ENCODE data around the gene MVK.

The MVK gene

GRCh38 chr12:109548258-109548657, 25.3 kb upstream of the MVK start:
- Histone ChIP-seq H3K36me3 (ENCODE audit: control insufficient read depth, insufficient read depth, low read length) (no peaks in the 10 kb centered on the region), H3K4me3 (replicated peaks; ENCODE audit: low read depth, low read length) (no peak overlapping the region), H3K27me3 (replicated peaks; ENCODE audit: control insufficient read depth, insufficient read depth, low read length) (peaks cover 1% of the 10 kb centered on the region; the same call in 1 of the 2 replicates)
- no peak for DNase-seq (ENCODE audit: extremely low read depth, insufficient read length)
- TF ChIP-seq CTCF (IDR thresholded peaks at IDR 0.05; ENCODE audit: insufficient read depth, low read length, poor library complexity, severe bottlenecking), result no peak

GRCh38 chr12:109549613-109550270, 23.9 kb upstream of the MVK start:
- no peak overlapping the region for H3K4me3 ChIP-seq (replicated peaks; ENCODE audit: low read depth, low read length)
- peaks cover 1% of the 10 kb centered on the region; the same call in 1 of the 2 replicates for H3K27me3 ChIP-seq (replicated peaks; ENCODE audit: control insufficient read depth, insufficient read depth, low read length)
- no peak for DNase-seq (ENCODE audit: extremely low read depth, insufficient read length)
- H3K36me3 ChIP-seq (ENCODE audit: control insufficient read depth, insufficient read depth, low read length), result no peaks in the 10 kb centered on the region
- no peak for TF ChIP-seq CTCF (IDR thresholded peaks at IDR 0.05; ENCODE audit: insufficient read depth, low read length, poor library complexity, severe bottlenecking)

- no peak for DNase-seq (ENCODE audit: extremely low read depth, insufficient read length)
- peaks cover 1% of the 10 kb centered on the region; the same call in 1 of the 2 replicates for H3K27me3 ChIP-seq (replicated peaks; ENCODE audit: control insufficient read depth, insufficient read depth, low read length)
- no peak for TF ChIP-seq CTCF (IDR thresholded peaks at IDR 0.05; ENCODE audit: insufficient read depth, low read length, poor library complexity, severe bottlenecking)
- H3K4me3 ChIP-seq (replicated peaks; ENCODE audit: low read depth, low read length), result no peak overlapping the region
- no peaks in the 10 kb centered on the region for H3K36me3 ChIP-seq (ENCODE audit: control insufficient read depth, insufficient read depth, low read length)
These were observed 23.3 kb upstream of the MVK start for GRCh38 chr12:109550281-109550680.

- no peaks in the 10 kb centered on the region for H3K36me3 ChIP-seq (ENCODE audit: control insufficient read depth, insufficient read depth, low read length)
- H3K4me3 ChIP-seq (replicated peaks; ENCODE audit: low read depth, low read length), result no peak overlapping the region
- peaks cover 1% of the 10 kb centered on the region; the same call in 1 of the 2 replicates for H3K27me3 ChIP-seq (replicated peaks; ENCODE audit: control insufficient read depth, insufficient read depth, low read length)
- no peak for TF ChIP-seq CTCF (IDR thresholded peaks at IDR 0.05; ENCODE audit: insufficient read depth, low read length, poor library complexity, severe bottlenecking)
- no peak for DNase-seq (ENCODE audit: extremely low read depth, insufficient read length)
These were observed 22.5 kb upstream of the MVK start for GRCh38 chr12:109551108-109551507.

- Histone ChIP-seq H3K4me3 (replicated peaks; ENCODE audit: low read depth, low read length) (no peak overlapping the region), H3K36me3 (ENCODE audit: control insufficient read depth, insufficient read depth, low read length) (peaks cover 5% of the 10 kb centered on the region; the same call in 1 of the 2 replicates), H3K27me3 (replicated peaks; ENCODE audit: control insufficient read depth, insufficient read depth, low read length) (0 out of 2 replicates have a peak, but pooled peaks cover 1% of the 10 kb centered on the region)
- TF ChIP-seq CTCF (IDR thresholded peaks at IDR 0.05; ENCODE audit: insufficient read depth, low read length, poor library complexity, severe bottlenecking), result no peak
- no peak for DNase-seq (ENCODE audit: extremely low read depth, insufficient read length)
These were observed 20.6 kb upstream of the MVK start for GRCh38 chr12:109552971-109553370.
